MCF 10A (cell line): ENCODE data around the gene CAMTA1. TPM values are rescaled to one million over a fixed set of nuclear protein-coding genes. Genes with fewer than 3 reads are reported as not detected.

Experiments used
- BruUV-seq: library from RNA; stranded (reverse); fragments of 400-500 nt; replicated peaks from 2 replicates; lab custom pipeline; 2021; lab: Mats Ljungman, UMichigan
- CTCF ChIA-PET: fragments of 300-600 bp; sonication (Branson Sonifier 250); formaldehyde crosslinking; extraction: SDS; loops from one replicate; lab custom pipeline; 2021; ENCODE audit warnings: antibody characterized with exemption, inconsistent platforms; lab: Yijun Ruan, JAX
- POLR2A ChIA-PET: fragments of 300-600, 350-650 bp; sonication (Branson Sonifier 250); formaldehyde crosslinking; extraction: SDS; loops from one replicate; lab custom pipeline; 2020; ENCODE audit warnings: antibody characterized with exemption, inconsistent platforms; lab: Yijun Ruan, JAX
- DNase-seq: peaks from one replicate; pipeline ENCODE4 v3.0.0-alpha.2; 2018; ENCODE audit not compliant: unreplicated experiment
- H3K27ac Mint-ChIP-seq: one replicate; pipeline ENCODE4 v1.8.0; 2022; ENCODE audit warnings: mild to moderate bottlenecking, low read depth, mixed read lengths; ENCODE audit not compliant: unreplicated experiment
- H3K27me3 Mint-ChIP-seq: one replicate; pipeline ENCODE4 v1.8.0; 2022; ENCODE audit warnings: mixed read lengths; ENCODE audit not compliant: insufficient read depth, unreplicated experiment
- H3K36me3 Mint-ChIP-seq: one replicate; pipeline ENCODE4 v1.8.0; 2022; ENCODE audit warnings: mild to moderate bottlenecking, moderate library complexity, mixed read lengths; ENCODE audit not compliant: insufficient read depth, unreplicated experiment
- H3K4me1 Mint-ChIP-seq: one replicate; pipeline ENCODE4 v1.8.0; 2022; ENCODE audit warnings: mixed read lengths; ENCODE audit not compliant: insufficient read depth, unreplicated experiment
- H3K4me3 Mint-ChIP-seq: one replicate; pipeline ENCODE4 v1.8.0; 2022; ENCODE audit warnings: mild to moderate bottlenecking, moderate library complexity, mixed read lengths; ENCODE audit not compliant: unreplicated experiment
- H3K9me3 Mint-ChIP-seq: one replicate; pipeline ENCODE4 v1.8.0; 2022; ENCODE audit warnings: mixed read lengths; ENCODE audit not compliant: unreplicated experiment
- CTCF ChIP-seq: fragments of 200-600 bp; IDR thresholded peaks from one replicate; pipeline ENCODE4 v1.8.0; 2022; ENCODE audit warnings: antibody characterized with exemption, mild to moderate bottlenecking; ENCODE audit not compliant: unreplicated experiment
- intact Hi-C: fragments of 100-400 bp; cut with micrococcal nuclease; formaldehyde crosslinking; loops from 2 replicates; pipeline ENCODE4 v1.14.1; 2022
- total RNA-seq: library from RNA; stranded (reverse); gene quantifications from 2 replicates; pipeline ENCODE4 v1.2.3, GENCODE V29; 2022

Gene CAMTA1
- total RNA-seq, 1 experiment from 2014 or later = 74.1 TPM

- H3K27ac Mint-ChIP-seq = no peak overlapping the region
- intact Hi-C loops = no loop called here
- CTCF ChIA-PET = no interaction called here
- DNase-seq = no peak
- peaks cover 19% of the 10 kb centered on the region for H3K27me3 Mint-ChIP-seq
- no TSS peak for BruUV-seq
- no peak for TF ChIP-seq CTCF
- no peaks in the 10 kb centered on the region for H3K9me3 Mint-ChIP-seq
- no peaks in the 10 kb centered on the region for H3K4me1 Mint-ChIP-seq
- H3K36me3 Mint-ChIP-seq = no peaks in the 10 kb centered on the region
- POLR2A ChIA-PET = no interaction called here
- no peak overlapping the region for H3K4me3 Mint-ChIP-seq
Measured at GRCh38 chr1:7590426-7590790, 805.2 kb downstream of the CAMTA1 start.

GRCh38 chr1:7591565-7591964 is 806.3 kb downstream of the CAMTA1 start:
- Mint-ChIP-seq H3K36me3 (no peaks in the 10 kb centered on the region), H3K27me3 (peaks cover 19% of the 10 kb centered on the region), H3K9me3 (no peaks in the 10 kb centered on the region), H3K4me3 (no peak overlapping the region), H3K4me1 (no peaks in the 10 kb centered on the region), H3K27ac (no peak overlapping the region)
- TF ChIP-seq CTCF = no peak
- BruUV-seq = no TSS peak
- ChIA-PET CTCF (interaction anchor here (0.6 kb wide), 1 partner anchor 234 kb away, joined by 3 read pairs; no protein-coding TSS in a partner anchor), POLR2A (interaction anchor here (0.7 kb wide), 1 partner anchor 190 kb away, joined by 3 read pairs; no protein-coding TSS in a partner anchor)
- intact Hi-C loops = no loop called here
- DNase-seq = no peak

GRCh38 chr1:7592120-7592798 is 807.0 kb downstream of the CAMTA1 start:
- POLR2A ChIA-PET = interaction anchor here (0.7 kb wide), 1 partner anchor 191 kb away, joined by 3 read pairs; no protein-coding TSS in a partner anchor
- Mint-ChIP-seq H3K27ac (no peak overlapping the region), H3K27me3 (peaks cover 24% of the 10 kb centered on the region), H3K9me3 (no peaks in the 10 kb centered on the region), H3K4me1 (no peaks in the 10 kb centered on the region), H3K4me3 (no peak overlapping the region), H3K36me3 (no peaks in the 10 kb centered on the region)
- no peak for DNase-seq
- intact Hi-C loops = no loop called here
- no peak for TF ChIP-seq CTCF
- no TSS peak for BruUV-seq
- CTCF ChIA-PET = no interaction called here

GRCh38 chr1:7594002-7594713 is 808.9 kb downstream of the CAMTA1 start:
- H3K4me1 Mint-ChIP-seq = no peaks in the 10 kb centered on the region
- peaks cover 29% of the 10 kb centered on the region for H3K27me3 Mint-ChIP-seq
- DNase-seq = no peak
- CTCF ChIA-PET = interaction anchor here (0.6 kb wide), 2 partner anchors 99 to 235 kb away, joined by 3 read pairs; no protein-coding TSS in a partner anchor
- intact Hi-C loops = no loop called here
- H3K9me3 Mint-ChIP-seq = no peaks in the 10 kb centered on the region
- no peak for TF ChIP-seq CTCF
- H3K4me3 Mint-ChIP-seq = no peak overlapping the region
- H3K36me3 Mint-ChIP-seq = no peaks in the 10 kb centered on the region
- BruUV-seq = no TSS peak
- no peak overlapping the region for H3K27ac Mint-ChIP-seq
- POLR2A ChIA-PET = interaction anchor here (0.8 kb wide), 1 partner anchor 22 kb away, joined by 3 read pairs; no protein-coding TSS in a partner anchor
